HG03103 (cell line): Measurements from ENCODE around the gene AHRR.

Experiments
- ATAC-seq: cut with Tn5 transposase; IDR thresholded peaks from one replicate; pipeline ENCODE4 v1.9.1; 2021; ENCODE audit warnings: low read depth; ENCODE audit not compliant: unreplicated experiment

The AHRR gene

DNA sequence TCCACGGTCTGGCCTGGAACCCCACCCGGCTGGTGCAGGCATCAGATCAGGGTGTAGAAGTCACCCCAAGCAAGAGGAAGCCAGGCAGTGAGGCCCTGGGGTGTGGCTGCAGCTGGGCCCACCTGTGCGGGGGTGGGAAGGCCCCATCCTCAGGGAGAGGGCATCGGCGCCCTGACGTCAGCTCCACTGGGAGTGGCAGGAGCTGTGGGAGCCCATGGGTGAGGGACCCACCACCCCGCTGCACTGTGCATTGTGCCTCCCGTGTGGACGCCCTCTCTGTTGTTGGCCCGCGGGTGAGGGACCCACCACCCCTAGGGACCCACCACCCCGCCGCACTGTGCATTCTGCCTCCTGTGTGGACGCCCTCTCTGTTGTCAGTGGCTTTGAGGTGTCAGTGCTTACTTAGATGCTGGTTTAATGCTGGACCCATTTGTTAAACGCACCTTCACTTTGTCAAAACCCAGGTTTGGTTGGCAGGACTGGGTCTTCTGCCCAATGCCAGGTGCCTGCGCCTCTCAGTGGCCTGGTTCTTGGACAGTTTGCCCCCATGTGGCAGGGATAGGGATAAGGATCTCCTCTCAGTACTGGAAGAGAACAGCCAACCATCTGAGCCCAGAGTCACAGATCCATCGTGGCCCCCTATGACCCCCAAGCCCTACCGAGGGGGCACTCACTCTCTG is 114.6 kb downstream of the AHRR start:
- ATAC-seq: no peak

DNA sequence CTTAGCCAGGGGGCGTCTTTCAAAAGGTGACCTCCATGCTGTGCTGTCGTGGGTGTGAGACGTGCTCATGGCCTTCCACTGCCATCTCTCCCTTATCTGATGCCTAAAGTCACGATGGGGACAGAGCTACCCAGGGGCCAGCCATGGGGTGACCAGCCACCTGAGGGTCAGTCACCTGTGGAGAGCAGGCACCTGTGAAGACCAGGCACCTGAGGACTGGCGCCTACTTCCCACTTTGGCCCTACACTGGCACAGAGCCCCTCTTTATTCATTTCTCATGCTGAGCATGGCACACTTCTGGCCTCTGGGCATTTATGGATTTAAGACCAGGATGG is 115.1 kb downstream of the AHRR start:
- ATAC-seq: no peak

DNA sequence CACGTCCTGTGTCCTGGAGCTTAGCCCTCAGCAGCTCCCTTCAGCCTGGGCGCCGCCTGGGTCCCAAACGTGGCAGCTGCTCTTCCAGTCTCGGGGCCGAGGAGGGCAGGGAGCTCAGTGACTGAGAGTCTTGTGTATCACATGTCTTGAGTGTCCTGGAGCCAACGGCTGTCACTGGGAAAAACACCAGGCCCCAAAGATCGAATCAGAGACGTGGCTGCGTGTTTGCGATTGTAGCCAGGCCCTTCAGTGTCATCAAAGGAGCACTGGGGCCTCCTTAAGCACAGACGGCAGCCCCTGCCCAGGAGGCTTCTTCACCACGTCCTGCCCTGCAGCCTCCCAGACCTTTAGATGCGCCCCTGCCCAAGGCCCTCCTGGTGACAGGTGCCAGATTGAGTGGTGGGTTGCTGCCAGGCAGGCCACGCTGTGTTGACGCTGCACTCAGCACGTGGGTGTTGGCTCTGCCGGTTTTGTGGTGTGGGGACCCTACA is 115.8 kb downstream of the AHRR start:
- no peak for ATAC-seq

DNA sequence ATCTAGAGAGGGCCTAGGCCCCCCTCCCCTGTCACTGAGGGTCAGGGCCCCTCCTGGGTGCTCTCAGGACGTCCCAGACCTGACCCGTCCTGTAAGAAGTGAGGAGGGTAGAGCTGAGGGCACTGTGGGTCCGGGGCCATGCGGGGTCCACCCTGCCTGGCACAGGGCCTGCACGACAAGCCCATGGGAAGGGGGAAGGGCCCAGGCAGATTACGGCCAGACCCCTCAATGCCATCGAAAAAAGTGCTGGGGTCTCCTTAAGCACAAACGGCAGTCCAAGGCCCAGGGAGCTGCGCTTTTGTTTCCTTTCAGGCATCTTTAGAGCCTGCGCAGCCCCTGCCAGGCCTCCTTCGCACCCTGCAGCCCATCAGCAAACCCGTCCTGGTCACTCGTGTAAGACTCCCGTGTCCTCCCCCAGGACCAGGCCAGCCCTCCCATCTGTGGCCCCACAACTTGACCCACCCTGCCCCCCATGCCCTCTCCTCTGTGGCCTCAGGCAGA is 117.0 kb downstream of the AHRR start:
- ATAC-seq: no peak

DNA sequence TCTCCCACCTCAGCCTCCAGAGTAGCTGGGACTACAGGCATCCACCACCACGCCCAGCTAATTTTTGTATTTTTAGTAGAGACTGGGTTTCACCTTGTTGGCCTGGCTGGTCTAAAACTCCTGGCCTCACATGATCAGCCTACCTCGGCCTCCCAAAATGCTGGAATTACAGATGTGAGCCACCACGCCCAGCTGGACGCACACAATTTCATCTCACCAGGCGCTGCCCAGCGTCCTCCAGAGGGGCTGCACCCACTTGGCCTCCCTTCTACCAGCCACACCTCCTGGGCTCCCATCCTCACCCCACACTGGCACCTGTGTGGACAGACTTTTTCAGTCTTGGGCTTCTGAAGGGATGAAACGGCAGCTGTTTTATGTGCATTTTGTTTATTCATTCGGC is 117.7 kb downstream of the AHRR start:
- no peak for ATAC-seq

DNA sequence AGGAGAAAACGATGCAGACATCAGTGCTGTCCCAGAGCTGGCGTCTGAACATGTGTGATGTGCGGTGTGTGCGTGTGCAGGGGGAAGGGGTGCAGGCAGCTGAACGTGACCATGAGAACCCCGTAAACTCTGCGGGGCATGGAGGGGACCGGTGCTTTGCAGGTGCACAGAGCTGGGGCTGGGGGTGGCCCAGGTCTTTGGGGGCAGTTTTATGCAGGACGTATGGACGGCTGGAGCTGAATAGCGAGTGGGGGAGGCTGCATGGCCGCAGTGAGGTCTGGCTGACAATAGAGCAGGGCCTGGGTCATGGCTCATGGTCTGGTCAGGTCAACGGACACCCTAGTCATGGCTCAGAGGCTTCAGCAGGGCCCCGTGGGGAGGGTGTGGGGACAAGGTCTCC is 118.1 kb downstream of the AHRR start:
- no peak for ATAC-seq

DNA sequence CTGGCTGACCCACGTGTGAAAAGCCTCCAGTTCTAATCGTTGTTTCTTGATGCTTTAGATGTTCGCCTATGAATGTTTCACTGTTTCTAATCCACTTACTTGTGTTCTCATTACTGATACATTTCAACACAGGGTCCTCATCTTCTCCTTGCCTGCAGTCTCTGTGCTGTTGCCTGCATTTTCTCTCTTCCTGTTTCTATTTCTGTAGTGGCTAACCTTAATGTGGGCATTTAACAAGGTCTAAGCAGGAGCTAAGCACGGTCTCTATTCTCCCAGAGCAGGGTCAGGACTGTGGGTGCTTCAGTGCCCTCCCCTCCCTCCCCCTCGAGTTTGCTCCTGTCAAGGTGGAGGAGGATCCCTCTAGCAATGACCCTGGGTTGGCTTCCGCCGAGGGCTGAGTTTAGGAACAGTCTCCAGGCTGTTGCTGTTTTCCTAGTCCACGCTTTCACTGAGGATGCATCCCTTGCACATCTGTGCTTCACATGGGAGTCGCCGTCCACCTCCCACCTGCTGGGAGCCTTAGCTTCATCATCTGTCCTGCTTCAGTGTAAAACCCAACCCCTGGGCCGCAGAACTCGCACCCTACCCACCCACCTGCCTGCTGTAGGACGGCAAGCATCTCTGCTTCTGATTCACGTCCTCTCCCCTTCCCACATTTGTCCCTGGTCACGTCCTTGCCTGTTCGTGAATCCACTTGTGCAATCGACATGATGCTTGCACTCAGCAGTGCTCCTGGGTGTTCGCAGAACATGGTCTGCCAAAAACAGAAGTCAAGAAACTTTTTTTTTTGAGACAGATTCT is 119.1 kb downstream of the AHRR start:
- ATAC-seq: no peak

DNA sequence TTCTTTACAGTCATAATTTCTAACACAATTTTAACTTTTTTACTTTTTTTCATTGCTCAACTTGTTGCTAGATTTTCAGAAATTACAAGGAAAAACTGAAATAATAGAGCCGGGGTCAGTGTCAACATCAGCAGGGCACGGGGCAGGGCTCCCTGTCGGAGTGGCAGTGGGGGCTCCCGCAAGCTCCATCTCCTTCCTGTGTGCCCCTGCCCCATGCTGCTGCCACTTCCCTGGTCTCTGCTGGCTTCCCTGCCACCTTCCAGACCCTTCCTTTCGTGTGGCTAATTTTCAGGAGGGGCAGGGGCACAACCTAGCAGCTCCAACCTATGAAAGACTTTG is 120.5 kb downstream of the AHRR start:
- no peak for ATAC-seq

DNA sequence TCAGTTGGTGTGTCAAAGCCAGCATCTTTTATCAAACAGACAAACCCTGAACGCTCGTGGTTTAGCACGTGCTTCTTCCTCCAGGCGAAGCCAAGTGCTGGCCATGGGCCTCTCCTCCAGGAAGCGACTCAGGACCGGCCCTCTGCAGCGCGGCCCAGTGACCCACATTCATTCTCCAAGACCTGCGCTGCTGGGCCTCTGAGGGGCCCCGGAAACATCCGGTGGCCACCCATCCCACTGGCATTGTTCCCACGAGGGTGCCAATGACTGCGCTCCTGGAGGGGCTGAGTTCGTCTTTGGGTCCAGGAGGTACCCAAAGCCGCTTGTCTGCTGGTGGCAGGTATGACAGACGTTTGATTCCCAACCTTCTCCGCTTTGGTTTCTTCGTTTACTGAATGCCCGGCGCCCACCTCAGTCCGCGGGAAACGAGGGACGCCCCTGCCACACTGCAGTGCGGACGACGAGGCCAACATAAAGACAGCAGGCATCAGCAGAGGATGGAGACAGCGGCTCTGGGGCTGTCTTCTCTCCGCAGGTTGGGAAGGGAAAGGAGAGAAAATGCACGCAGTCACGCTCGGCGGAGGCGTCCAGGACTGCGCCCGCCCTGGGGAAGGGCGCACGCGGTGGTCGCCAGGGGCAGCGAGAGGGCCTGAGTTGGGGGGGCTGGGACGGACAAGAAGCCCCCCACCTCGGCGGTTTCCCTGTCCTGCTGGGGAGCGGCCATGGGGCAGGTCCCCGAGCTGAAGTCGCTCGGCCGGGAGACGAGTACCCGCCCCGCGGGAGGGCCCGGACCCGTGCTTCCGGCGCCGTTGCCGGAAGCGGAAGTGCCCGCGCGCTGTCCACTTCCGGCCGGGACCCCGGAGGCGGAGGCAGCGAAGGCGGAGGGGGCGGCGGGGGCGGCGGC is 121.1 kb downstream of the AHRR start, which contains the start of gene EXOC3:
TSS of gene EXOC3 (plus strand) at position 842 of the 904 bp plus-strand sequence. CDS start 3,030 bp downstream, outside the sequence.
- peak; percentile 68 for ATAC-seq

DNA sequence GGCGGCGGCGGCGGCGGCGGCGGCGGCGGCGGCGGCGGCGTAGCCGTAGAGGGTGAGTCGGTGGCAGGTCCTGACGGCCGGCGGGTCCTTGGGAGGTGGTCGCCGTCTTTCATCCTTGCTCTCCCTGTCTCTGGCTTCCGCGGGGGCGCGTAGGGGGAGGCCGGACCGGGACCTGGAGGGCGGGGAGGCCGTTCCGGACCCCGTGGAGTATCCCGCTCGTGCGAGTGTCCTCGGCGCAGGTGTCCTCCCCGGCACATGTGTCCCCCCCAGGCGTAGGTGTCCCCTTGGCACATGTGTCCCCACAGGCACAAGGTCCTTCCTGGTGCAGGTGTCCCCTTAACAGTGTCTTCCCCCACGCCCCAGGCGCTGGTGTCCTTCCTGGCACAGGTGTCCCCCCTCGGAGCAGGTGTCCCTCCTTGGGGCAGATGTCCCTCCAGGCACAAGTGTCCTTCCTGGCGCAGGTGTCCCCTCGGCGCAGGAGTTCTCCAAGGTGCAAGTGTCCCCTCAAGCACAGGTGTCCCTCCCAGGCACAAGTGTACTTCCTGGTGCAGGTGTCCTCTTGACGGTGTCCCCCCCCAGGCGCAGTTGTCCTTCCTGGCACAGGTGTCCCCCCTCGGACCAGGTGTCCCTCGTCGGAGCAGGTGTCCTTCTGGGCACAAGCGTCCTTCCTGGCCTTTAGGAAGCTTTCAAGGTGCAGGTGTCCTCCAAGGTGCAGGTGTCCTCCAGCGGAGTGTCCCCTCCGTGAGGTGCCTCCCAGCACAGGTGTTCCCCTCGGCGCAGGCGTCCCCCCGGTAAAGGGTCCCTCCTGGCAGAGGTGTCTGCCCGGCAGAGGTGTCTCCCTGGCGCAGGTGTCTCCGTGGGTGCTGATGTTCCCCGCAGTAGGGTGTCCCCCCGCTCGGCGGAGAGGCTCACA is 122.0 kb downstream of the AHRR start:
- ATAC-seq: peak; percentile 6

DNA sequence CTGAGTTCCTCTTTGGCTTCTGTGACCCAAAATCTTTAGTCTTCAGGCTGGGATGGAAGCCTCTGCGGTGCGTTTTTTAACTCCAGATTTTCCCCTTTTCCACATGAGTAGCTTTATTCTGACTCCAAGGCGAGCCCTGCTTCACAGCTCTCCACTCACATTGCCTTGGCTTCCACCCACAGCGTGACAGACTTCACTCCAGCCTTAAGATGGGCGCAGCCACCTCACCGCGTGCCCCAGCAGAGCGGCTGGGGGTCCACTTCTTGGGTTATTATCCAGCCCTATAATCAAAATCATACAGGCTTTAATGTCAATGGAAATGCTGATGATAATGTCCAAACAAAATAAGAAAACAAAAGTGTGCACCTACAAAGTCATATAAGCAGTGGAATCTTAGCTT is 122.7 kb downstream of the AHRR start:
- ATAC-seq: no peak

DNA sequence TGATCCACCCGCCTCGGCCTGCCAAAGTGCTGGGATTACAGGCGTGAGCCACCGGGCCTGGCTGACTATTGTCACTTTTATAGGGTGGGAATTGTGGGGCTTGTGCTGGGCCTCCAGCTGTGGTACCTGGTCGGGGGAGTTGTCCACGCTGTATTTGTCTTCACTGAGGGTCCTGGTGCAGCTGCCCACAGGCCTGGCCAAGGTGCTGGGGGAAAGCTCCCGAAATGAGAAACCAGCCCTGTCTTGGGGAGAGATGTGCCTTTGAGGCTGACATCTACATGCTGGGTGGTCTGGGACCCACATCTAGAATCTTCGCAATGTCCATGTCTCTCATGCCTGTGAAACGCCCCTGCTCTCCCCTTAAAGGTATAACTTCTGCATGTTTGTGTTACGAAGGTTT is 124.1 kb downstream of the AHRR start:
- no peak for ATAC-seq

DNA sequence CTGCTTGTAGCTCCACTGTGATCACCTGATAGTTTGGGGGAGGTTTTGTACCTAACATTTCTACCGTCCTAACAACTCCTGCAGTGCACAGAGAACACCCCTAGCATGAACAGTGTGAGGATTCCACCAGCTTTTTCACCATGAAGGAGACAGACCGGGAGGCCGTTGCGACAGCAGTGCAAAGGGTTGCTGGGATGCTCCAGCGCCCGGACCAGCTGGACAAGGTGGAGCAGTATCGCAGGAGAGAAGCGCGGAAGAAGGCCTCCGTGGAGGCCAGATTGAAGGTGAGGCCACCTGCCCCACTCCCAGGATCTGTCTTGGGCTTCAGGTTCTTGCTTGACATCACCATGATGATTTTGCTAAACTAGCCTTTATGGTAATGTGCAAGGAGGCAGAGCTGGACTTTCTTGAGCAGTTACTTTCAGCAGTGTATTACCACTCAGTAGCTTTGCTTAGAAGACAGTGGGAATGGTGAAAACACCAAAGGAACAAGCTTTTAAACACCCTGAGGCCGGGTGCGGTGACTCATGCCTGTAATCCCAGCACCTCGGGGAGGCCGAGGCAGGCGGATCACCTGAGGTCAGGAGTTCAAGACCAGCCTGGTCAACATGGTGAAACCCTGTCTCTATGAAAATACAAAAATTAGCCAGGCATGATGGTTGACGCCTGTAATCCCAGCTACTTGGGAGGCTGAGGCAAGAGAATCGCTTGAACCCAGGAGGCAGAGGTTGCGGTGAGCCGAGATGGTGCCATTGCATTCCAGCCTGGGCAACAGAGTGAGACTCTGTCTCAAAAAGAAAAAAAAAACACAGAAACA is 124.8 kb downstream of the AHRR start:
- no peak for ATAC-seq

DNA sequence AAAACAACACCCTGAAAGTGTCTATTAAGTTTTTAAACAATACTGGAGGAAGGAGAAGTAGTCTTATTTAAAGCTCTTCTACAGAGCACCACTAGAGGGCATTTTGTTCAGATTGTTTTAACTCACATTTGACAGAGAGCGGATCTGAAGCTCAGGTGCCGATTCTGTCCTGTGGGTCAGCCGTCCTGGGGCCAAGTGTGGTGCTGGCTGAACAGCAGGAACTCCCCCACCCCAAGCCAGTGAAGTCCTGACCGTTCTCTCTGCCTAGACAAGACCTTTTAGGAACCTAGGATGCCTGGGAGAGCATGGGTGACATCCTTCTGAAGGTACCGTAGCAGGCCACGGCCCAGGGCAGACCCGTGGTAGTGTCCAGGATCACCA is 125.4 kb downstream of the AHRR start:
- no peak for ATAC-seq

DNA sequence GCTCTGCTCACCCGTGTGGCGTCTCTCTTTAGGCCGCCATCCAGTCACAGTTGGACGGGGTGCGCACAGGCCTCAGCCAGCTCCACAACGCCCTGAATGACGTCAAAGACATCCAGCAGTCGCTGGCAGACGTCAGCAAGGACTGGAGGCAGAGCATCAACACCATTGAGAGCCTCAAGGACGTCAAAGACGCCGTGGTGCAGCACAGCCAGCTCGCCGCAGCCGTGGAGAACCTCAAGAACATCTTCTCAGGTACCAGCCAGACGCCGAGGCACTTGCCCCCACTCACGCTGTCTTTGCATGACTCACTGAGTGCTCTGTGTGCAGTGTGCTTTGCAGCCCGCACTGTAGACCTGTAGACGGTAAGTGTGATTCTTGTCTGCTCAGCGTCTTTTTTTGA is 126.0 kb downstream of the AHRR start:
- ATAC-seq: no peak

DNA sequence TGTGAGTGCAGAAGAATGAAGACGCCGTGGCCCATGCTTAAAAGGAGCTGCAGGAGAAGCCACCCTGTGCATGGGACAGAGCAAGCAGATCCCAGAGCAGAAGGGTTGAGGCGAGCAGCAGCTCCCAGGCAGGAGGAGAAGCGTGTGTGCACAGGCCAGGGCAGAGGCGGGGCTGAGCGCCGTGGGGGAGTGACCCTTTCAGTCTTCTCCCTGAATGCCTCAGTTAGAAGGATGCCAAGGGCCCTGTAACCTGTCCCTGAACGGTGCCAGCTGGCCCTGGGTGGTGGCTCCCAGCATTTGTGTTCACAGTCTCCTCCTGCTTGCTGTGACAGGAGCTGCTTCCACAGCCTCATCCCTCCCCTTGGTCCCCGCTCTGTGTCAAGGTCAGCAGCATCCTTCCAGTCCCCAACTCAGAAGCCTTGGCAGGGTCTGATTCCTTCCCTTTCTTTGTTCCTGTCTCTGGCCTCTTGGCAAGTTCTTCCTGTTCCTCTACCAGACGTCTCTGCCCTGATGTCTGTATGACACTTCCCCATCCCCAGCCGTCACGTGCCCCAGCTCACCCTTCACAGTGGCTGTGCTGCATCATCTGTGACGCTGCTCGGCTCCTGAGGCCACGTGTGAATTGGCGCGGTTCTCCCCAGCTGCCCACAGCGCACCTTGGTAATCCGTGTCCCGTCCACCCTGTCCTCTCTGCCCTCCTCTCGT is 126.7 kb downstream of the AHRR start:
- no peak for ATAC-seq

DNA sequence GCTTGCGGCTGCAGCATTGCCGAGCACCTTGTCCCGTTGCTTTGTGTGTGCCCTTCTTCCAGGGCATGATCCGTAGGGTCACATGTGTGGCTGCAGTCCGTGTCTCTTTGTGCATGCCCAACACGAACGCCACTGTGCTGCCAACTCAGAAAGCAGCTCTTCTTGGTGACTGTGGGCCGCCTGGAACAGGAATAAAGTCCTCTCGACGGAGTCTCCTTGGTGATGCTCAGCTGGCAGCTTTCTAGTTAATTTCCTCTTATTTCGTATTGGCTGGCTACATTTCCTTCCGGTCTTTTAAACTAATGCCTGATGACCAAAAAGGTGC is 127.2 kb downstream of the AHRR start:
- ATAC-seq: no peak

DNA sequence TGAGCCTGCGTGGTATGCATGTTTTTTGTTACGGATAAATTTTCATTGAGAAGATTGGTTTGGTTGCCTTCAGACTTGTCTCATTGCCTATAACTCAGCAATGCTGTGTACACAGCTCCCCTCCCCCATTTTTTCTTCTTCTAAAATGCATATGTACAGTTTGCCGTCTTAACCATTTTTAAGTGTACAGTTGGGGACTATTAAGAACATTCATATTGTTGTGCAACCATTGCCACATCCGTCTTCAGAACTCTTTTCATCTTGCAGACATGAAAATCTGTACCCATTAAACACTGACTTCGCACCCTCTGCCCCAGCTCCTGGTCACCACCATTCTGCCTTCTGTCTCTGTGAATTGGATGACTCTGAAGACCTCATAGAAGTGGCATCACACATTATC is 127.6 kb downstream of the AHRR start:
- ATAC-seq: no peak
